HG03060 (cell line): ENCODE results near the gene MRC2.
"Not testable (repeated sequence)": the region's sequence is repeated elsewhere in the genome, so short reads cannot be mapped to it uniquely, and the experiment has no call there.

Experiments used
- ATAC-seq: cut with Tn5 transposase; IDR thresholded peaks from one replicate; pipeline ENCODE4 v1.9.1; 2021; ENCODE audit warnings: low read depth, moderate number of reproducible peaks; ENCODE audit not compliant: unreplicated experiment

MRC2 gene

DNA sequence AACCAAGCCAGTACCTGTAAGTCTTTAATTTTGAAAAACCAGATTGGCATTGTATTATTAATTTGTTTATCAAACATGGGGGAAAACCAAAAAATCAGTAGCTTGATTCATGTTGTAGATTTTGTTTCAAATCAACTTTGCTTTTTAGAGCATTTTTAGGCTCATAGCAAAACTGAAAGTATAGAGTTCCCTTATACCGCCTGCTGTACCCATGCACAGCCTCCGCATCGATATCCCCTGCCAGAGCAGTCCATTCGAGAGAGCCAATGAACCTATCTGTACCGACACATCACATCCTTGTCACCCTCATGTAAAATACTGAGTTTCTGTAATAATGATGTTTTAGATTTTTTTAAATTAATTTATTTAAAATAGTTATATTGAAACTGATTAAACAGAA, 16.2 kb upstream of the MRC2 start:
- no peak for ATAC-seq

DNA sequence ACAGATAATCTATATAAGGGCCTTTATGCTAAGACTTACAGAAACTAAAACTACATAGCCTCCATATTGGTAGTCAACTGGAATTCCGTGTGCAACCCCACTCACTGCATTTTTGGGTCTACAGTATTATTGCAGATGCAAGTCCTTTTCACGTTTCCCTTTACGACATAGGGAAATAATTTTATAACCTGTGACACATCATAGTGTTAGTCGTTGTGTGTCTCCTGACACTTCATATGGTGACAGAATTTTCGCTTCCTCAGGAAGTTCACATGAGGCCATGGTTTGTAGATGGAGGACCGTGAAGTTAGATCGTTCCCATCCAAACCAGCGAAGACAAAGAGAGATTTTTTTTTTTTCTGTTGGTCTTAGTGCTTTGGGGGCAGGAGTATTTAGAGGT, 15.7 kb upstream of the MRC2 start:
- no peak for ATAC-seq

DNA sequence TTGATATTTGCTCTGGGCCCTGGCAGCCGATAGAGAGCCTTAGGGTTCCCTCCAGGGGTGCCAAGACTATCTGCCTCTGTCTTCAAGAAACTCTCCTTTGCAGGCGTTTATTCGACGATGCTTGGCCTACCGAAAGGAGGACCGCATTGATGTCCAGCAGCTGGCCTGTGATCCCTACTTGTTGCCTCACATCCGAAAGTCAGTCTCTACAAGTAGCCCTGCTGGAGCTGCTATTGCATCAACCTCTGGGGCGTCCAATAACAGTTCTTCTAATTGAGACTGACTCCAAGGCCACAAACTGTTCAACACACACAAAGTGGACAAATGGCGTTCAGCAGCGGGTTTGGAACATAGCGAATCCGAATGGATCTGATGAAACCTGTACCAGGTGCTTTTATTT, 15.2 kb upstream of the MRC2 start:
- not testable (repeated sequence) for ATAC-seq

DNA sequence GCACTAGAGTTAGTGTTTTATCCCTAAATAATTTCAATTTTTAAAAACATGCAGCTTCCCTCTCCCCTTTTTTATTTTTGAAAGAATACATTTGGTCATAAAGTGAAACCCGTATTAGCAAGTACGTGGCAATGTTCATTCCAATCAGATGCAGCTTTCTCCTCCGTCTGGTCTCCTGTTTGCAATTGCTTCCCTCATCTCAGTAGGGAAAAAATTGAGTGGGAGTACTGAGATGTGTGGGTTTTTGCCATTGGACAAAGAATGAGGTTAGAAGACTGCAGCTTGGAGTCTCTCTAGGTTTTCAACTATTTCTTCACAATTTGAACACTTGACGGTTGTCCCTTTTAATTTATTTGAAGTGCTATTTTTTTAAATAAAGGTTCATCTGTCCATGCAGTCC, 14.4 kb upstream of the MRC2 start:
- ATAC-seq: not testable (repeated sequence)

DNA sequence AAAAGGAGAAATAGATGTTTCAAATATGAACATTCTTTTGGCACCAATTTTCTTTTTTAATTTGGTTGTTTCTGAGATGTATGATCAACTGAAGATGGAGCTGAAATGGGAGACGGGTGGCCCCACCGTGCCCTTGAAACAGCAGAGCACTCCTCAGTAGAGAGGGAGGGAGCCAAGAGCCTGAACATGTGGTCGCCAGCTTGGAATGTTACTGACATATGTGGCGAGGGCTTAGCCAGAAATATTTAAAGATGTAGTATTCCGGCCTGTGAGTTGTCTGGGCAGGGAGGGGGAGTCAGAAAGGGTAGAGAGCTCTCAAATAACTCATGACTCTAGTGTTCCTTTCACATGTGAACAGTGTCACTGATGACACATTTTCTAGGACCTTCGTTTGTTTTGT, 13.3 kb upstream of the MRC2 start:
- ATAC-seq: no peak

DNA sequence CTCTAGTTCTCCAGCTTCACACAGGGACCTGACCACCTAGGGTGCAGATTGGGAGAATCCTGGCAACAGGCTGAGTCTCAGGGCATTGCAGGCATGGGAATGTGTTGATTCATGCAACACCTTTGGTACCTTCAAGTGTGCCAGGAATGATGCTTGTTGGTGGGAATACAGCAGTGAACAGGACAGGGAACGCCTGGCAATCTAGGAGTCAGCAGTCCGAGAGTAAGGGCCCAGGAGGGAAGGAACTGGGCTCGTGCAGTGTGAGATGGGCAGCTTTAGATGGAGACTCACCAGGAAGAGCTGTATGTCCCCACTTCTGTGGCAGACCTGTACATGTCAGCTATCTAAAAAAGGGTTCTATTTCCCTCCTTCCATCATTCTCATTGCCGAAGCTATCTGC, 12.0 kb upstream of the MRC2 start:
- ATAC-seq: no peak

DNA sequence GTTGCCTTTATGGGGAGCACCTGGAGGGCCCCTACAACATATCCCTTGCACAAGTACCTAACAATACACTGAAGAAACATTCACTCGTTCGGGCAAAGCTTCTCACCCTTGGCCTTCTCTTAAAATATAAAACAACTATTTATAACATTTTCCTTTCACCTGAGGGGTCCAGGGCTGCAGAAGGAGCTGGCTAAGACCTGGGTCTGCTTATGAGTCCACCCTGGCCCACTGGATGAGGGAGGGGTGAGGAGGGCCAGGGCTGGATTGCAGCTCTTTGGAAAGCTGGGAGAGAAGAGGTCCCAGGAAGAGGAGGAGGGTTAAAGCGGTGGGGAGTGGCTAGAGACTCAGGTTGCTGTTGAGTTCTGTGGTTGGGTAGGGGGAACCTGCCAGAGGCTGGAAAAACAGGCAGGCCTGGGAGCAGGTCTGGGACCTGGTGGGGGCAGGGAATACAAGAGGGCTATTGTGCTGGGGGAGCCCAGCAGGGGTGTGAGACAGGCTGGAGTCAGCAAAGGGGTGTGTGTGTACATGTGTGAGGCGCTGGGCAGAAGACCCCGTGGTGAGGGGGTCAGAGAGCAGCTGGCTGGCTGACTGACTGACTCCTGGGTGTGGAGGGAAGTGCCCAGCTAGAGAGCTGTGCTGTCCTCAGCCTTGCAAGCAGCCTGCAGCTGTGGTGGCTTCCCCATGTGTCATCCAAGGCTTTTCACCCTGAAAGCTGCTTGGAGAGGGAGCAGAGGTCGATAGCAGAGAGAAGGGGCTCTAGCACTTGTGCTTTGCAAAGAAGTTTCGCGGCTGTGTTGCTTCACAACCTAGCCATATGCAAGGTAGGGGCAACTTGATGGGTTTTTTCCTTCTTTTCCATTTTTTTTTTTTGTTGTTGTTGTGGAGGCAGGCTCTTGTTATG, 10.2 kb upstream of the MRC2 start:
- ATAC-seq: no peak

DNA sequence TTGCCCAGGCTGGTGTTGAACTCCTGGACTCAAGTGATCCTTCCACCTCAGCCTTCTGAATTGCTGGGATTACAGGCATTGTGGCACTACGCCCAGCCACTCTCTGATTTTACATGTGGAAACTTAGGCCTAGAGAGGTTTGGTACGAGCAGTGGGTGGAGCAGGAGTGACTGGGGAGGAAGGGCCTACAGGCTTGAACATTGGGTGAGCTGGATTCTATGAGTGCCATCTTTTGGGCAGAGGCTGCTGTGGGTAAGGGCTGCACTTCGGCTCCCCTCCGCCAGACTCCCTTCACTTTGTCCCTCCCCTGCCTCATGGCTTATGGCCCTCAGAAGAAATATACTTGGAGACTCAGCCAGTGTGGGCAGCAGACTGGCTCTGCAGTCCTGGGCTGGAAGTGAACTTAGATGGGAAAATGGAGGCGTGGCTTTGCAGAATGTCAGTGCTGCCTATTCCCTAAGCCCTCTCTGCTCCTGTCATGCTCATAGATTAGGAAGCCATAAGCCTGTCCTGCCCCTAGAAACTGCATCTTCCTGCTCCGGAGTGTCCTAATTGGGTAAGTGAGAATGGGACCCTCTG, 9.5 kb upstream of the MRC2 start:
- no peak for ATAC-seq

DNA sequence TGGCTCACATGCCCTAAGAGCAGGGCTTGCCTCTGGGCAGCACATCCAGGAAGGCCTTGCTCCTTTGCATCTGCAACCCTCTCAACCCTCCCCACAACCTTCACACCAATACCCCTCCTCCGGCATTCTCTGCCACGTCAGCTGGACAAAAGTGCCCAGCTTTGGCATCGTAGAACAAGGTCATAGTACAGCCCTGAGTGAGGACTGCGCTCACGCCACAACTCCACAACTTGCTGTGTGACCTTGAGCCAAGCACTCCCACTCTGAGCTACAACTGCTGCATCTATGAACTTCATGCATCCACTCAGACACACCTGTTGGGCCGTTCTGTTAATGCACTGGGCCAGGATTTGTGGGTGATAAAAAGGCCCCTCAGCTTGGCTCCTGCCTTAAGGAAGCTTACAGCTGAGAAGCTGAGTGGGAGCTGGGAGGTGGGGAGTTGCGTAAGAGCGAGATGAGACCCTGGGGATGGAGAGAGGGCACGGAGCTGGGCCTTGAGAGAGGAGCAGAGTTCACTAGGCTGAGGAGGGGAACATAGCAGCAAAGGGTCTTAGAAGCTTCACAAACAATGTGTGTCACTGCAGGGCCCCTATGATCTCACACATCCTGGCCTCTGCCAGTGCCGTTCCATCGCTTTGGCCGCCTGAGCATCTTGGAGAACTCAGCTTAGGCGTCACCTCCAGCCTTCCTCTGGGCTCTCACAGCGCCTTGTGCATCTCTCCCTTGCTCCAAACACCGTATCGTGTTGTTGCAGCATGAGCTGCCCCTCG, 8.6 kb upstream of the MRC2 start:
- ATAC-seq: no peak

DNA sequence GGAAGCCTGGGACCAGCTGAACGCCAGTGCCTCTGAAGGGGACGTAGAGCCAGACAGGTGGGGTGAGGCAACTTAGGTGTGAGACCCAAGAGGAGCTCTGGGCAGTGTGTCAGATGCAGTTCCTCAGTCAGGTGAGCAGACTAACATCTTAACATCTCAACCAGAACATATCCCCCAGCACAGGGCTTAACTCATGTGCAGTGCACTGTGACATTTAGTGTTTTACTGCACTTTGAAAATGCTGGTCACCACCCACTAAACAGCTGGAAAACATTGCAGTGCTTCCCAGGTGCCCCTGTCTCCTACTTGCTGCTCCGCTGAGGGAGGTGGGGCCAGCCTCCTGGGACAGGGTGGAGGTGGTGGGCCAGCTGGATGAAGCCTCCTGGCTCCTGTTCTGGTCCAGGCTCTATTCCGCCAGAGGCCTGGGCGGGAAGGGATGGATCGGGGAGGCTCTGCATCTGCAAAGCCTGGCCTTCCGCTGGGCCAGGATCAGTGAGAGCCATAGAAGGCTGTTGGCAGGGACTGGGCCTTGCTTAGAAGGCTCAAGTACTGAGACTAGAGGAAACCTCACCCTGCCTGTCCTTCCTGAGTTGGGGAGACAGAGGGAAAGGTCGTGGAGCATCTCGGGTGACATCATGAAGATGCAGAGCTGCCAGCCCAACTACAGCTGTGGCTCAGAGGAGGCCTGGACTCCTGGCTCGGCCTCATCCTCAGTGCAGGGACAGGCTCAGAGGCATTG, 7.9 kb upstream of the MRC2 start:
- no peak for ATAC-seq

DNA sequence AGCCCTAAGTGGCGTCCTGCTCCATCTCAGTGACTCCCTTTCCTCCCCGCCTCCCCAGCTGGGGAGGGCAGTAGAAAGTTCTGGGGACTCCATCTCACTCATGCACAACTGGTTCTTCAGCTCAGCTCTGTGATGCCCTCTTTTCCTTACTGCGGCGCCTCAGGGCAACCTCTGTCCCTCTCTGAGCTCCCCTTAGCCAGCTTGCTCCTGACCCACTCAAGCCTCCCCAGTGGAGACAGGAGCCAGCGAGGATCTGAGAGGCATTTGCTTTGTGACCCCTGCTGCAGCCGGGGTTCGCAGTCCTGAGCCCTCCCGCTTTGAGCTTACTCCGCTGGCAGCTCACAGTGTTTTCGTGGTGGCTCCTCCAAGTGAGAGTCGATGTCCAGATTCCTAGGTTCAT, 6.2 kb upstream of the MRC2 start:
- no peak for ATAC-seq

DNA sequence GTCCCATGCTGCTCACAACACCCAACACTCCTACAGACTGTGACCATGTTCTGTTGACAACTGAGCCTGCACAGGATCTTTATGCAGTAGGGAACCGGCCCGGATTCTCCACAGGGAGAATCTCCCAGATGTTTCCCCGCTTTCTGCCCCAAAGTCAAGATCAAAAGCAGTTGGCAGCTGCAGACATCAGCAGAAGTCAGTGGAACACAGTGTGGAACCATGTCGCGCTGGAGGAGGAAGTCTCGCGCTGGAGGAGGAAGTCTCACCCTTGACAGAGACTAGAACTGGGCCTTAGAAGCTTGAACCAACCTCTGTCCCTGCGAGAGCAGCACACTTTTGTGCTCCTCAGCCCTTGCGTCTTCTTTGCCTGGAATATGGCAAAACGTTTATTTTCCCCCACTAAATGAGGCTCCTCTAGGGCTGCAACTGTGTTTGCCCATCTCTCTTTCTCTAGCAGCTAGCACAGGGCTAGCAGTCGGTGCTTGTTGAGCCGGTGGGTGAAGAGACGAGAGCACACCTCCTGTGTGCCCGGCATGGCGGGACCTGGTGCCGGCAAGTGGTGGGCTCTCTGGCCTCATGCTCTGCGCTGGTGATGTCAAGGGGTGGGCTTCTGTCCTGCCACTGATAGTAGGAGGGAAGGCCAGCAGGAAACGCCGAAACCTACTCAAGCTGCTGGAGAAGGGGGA, 2.1 kb upstream of the MRC2 start:
- no peak for ATAC-seq

DNA sequence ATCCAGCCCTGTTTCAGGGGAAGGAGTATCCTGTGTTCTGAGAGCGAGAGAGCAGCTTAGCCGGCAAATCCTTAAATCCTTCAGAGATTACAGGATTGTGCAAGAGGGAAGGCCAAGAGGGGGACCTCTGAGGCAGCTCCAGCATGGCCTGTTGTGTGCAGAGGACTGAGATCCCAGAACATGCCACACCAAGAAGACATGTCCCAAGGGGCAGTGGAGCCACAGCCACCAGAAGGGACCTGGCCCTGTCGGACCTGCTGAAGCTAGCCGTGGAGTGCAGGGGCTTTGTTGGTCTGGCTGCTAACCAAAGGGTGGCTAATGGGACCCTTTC, 1.6 kb upstream of the MRC2 start:
- no peak for ATAC-seq

DNA sequence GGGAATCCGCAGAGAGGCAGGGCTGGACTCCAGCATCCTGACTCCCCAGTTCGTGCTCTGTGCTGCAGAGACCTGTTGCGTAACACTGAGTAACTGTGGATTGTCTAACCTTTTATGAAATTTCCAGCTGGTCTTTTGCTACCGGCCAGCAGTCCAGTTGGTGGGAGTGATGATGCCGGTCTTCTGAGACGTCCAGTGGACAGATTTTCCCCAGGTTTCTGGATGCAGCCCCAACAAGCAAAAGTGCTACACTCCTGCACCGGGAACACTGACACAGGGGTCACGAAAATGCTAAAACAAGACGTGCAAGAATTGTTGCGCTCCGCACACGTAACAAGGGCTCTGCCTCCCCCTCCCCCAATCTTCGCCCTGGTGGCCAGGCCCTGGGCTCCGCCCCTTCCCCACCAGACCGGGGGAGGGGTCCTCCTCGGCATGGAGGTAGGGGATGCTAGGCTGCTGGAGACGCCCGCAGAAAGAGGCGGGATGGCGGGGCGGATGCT, 701 bp upstream of the MRC2 start:
- no peak for ATAC-seq

DNA sequence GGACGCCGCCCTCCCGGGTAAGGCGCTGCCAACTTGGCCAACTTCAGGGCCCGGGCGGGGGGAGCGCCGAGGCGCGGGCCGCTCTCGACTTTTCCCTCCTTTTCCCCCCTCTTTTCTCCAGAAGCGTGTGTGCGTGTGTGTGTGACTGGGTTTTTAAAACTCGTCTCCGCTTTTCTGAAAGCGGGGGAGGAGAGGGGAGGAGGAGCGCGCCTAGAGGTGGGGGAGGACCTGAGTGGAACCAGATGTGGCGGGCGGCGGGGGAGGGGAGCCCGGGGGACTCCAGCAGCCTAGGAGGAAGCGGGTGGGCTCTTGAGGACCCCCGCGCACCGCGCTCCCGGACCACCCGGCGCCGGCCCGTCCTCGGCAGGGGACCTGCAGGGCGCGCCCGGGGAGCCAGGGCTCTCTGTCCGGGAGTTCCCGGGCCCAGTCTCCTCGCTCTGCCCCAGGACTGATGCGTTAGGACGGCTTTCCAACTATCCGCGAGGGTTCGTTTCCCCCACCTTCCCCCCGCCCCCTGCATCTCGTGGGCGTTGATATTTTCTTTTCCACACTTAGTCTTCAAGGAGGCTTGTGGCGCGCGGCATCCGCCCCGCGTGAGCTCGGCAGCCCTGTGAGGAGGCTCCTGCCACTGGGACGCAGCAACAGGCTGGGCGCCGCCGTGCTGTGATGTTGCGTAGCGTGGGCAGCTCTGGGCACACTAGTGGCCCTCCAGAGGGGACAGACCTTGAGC, 599 bp downstream of the MRC2 start:
- ATAC-seq: no peak

DNA sequence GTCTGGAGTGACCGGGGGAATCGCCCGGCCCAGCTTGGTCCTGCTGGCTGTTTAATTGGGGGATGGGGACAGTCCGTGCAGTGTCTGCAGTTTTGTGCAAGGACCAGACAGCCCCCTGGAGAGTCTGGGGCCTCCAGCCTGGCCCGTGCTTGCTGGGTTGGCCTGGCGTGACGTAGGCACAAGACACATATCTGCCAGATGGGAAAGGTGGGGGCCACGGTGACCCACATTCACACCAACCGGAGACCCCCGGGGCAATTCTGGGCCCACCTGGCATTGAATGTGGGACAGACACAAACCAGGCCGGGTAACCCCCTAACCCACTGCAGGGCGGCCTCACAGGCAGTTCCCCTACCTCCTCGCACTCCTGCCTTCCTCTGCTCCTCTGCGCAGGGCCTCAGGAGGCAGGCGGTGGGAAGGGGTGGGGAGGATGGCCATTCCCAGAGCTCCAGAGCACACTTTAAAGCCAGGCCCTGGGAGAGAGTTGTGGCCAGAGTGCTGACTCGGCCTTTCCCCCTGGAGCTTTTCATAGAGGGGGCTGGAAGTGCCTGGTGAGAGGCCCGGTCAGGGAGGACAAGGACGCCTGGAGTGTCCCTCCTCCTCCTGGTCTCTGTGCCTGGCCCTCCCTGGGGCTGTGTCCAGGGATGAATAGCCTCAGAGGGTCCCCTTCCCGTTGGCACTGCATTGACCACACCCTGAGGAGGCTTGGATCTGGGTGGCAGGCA, 1.5 kb downstream of the MRC2 start:
- no peak for ATAC-seq

DNA sequence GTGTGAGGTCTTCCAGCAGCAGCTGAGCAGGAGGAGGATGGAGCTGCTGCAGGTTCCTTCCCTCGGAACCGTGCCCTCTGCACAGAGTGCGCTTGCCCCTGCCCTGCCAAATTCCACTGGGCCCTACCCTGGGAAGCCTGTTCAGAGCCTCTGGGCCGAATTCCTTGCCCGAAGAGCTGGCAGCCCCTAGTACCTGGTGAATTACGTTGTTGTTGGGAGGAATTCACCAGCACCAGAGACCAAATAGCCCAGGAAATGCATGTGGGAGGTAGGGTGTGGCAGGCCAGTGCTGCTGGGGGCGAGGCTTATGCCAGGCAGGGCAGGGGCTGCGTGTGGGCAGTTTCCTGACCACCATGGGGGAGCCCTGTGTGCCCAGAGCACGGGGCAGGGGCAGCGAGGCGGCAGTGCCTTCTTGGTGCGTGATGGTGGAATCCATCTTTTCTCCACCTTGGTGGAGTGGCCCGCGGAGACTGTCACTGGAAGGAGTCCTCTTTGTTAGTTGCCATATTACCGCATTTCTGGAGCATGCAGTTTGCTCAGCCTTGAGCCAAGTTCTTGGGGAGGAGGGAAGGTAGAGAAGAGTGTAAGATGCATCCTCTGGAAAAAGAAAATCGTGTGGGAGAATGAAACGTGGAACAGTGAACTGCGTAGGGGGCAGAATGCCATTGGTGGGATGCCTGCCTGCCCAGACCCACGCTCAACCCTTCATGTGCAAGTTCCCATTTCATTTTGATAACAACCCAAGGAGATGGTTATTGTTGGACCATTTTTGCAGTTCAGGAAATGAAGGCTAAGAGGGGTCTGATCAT, 2.3 kb downstream of the MRC2 start:
- ATAC-seq: no peak
